ENCODE data around the gene PDXP. TPM values are rescaled to one million over a fixed set of nuclear protein-coding genes. Genes with fewer than 3 reads are reported as not detected.

PDXP gene
- total and polyA plus RNA-seq, 3 donors from 2014 or later = 51.9 to 117 (median 95.7) TPM

GRCh38 chr22:37627121-37627520, 31.4 kb upstream of the PDXP start:
- Histone ChIP-seq H3K36me3 (ENCODE audit: low read depth, missing control alignments) (no peaks in the 10 kb centered on the region), H3K27ac (peak overlapping the region in 1 of 2 donors; percentile 66), H3K9me3 (no peaks in the 10 kb centered on the region), H3K27me3 (no peaks in the 10 kb centered on the region), H3K4me3 (no peak overlapping the region), H3K4me1 (peaks cover 6% of the 10 kb centered on the region)
- DNase-seq = no peak
- TF ChIP-seq POLR2A (IDR thresholded peaks at IDR 0.05) = no peak
- no peak for TF ChIP-seq CTCF (IDR thresholded peaks at IDR 0.05)
- intact Hi-C loops (cut with DNase I; ENCODE audit: low total_unique reads) = no loop called here
- 55 to 58% methylated on average over 5 to 7 of the region's 7 CpGs for WGBS, 2 donors

GRCh38 chr22:37627545-37627944, 31.0 kb upstream of the PDXP start:
- intact Hi-C loops (cut with DNase I; ENCODE audit: low total_unique reads) = no loop called here
- TF ChIP-seq CTCF (IDR thresholded peaks at IDR 0.05) = no peak
- no peak for TF ChIP-seq POLR2A (IDR thresholded peaks at IDR 0.05)
- no peak overlapping the region for H3K4me3 ChIP-seq
- no peaks in the 10 kb centered on the region for H3K9me3 ChIP-seq
- no peak for DNase-seq
- no peaks in the 10 kb centered on the region for H3K36me3 ChIP-seq (ENCODE audit: low read depth, missing control alignments)
- peak overlapping the region in 1 of 2 donors; percentile 66 for H3K27ac ChIP-seq
- H3K4me1 ChIP-seq = peaks cover 7% of the 10 kb centered on the region
- WGBS, 2 donors = 69 to 75% methylated on average over 2 to 6 of the region's 6 CpGs
- H3K27me3 ChIP-seq = no peaks in the 10 kb centered on the region

- intact Hi-C loops (cut with DNase I; ENCODE audit: low total_unique reads) = no loop called here
- DNase-seq = no peak
- H3K9me3 ChIP-seq = no peaks in the 10 kb centered on the region
- H3K27me3 ChIP-seq = no peaks in the 10 kb centered on the region
- TF ChIP-seq CTCF (IDR thresholded peaks at IDR 0.05) (no peak), POLR2A (IDR thresholded peaks at IDR 0.05) (no peak)
- no peaks in the 10 kb centered on the region for H3K36me3 ChIP-seq (ENCODE audit: low read depth, missing control alignments)
- no peak overlapping the region for H3K27ac ChIP-seq
- no peak overlapping the region for H3K4me3 ChIP-seq
- peaks cover 19% of the 10 kb centered on the region for H3K4me1 ChIP-seq
- WGBS, 2 donors = 87 to 88% methylated on average over 8 of the region's 8 CpGs
These were observed 29.7 kb upstream of the PDXP start for GRCh38 chr22:37628830-37629229.

GRCh38 chr22:37629928-37630327, 28.6 kb upstream of the PDXP start:
- no peaks in the 10 kb centered on the region for H3K27me3 ChIP-seq
- no peaks in the 10 kb centered on the region for H3K36me3 ChIP-seq (ENCODE audit: low read depth, missing control alignments)
- H3K9me3 ChIP-seq = no peaks in the 10 kb centered on the region
- no peak overlapping the region for H3K4me3 ChIP-seq
- no peak for DNase-seq
- H3K27ac ChIP-seq = no peak overlapping the region
- 72 to 86% methylated on average over 2 to 10 of the region's 10 CpGs for WGBS, 2 donors
- TF ChIP-seq CTCF (IDR thresholded peaks at IDR 0.05) (no peak), POLR2A (IDR thresholded peaks at IDR 0.05) (no peak)
- H3K4me1 ChIP-seq = peaks cover 30% of the 10 kb centered on the region
- intact Hi-C loops (cut with DNase I; ENCODE audit: low total_unique reads) = no loop called here

- intact Hi-C loops (cut with DNase I; ENCODE audit: low total_unique reads) = no loop called here
- Histone ChIP-seq H3K27me3 (no peaks in the 10 kb centered on the region), H3K9me3 (no peaks in the 10 kb centered on the region), H3K36me3 (ENCODE audit: low read depth, missing control alignments) (no peaks in the 10 kb centered on the region), H3K27ac (no peak overlapping the region), H3K4me1 (peaks cover 37% of the 10 kb centered on the region), H3K4me3 (no peak overlapping the region)
- TF ChIP-seq CTCF (IDR thresholded peaks at IDR 0.05) = no peak
- WGBS, 2 donors = 86 to 91% methylated on average over 9 of the region's 9 CpGs
- DNase-seq = no peak
These were observed 27.6 kb upstream of the PDXP start for GRCh38 chr22:37630839-37631435.
